Activated CD8-positive, alpha-beta memory T cell treated with anti-CD3 and anti-CD28 coated beads for 48 hours (primary cell): ENCODE results near the gene CORO1C.
"Not testable (repeated sequence)": the region's sequence is repeated elsewhere in the genome, so short reads cannot be mapped to it uniquely, and the experiment has no call there.

Experiments
- DNase-seq, 3 experiments: peaks; one replicate each; pipeline ENCODE4 v3.0.0-alpha.2; 2020; ENCODE audit warnings: low read depth in 2 of 3, low spot score in 2 of 3

CORO1C gene

DNA sequence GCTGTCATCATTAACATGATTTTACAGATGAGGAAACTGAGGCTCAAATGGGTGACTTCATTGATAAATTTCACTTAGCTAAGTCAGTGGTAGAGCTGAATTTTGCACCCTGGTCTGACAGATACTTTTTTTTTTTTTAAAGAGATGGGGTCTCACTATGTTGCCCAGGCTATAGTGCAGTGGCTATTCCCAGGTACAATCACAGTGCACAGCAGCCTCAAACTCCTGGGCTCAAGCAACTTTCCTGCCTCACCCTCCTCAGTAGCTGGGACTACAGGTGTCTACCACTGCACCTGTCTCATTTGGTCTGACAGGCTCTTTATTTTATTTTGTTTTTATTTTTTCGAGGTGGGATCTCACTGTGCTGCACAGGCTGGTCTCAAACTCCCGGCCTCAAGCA lies 24.2 kb upstream of the CORO1C start:
- no peak for DNase-seq

DNA sequence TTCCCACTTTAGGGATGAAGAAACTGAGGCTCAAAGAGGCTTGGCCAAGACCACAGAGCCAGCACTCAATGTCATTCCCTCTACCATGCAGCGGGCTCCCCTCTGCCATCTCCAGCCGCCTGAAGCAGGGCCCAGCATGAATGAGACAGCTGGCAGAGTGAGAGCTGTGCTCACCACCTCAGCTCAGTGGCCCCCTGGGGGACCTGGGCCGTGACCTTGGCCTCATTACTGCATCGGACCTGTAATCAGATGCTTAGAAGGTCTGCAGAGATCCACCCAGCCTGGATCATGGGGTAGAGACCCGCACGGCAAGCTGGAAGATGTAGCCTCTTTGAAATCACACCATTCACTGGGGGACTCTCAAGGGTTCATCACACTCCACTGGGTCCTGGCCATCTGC lies 22.7 kb upstream of the CORO1C start:
- DNase-seq: no peak

GRCh38 chr12:108752387-108752786 lies 21.1 kb upstream of the CORO1C start:
- no peak for DNase-seq

DNA sequence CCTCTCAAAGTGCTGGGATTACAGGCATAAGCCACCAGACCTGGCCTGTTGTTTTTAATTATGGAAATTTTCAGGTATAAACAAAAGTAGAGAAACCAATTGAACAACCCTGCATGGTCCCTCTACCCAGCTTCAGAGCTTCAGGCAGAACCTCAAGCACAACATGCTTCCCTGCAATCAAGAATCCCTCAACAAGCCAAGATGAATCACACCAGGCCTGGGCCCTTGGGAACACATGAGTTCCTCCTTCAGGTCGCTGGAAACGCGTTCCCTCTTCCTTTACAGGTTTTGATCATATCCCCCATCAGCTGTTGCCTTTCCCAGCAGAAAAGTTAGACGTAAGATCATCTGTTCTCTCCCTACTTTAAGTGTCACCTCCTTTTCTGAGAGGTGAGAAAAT lies 20.5 kb upstream of the CORO1C start:
- DNase-seq: no peak

DNA sequence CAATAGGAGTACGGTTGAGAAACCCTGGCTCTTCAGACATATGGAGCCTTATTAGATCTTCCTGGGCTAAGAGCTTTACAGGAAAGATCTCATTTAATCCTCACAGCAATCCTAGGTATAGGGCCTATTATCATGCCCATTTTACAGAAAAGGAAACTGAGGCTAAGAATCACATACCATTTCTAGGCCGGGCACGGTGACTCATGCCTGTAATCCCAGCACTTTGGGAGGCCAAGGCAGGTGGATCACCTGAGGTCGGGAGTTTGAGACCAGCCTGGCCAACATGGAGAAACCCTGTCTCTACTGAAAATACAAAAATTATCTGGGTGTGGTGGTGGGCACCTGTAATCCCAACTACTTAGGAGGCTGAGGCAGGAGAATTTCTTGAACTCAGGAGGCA lies 19.7 kb upstream of the CORO1C start:
- not testable (repeated sequence) for DNase-seq

GRCh38 chr12:108750526-108750925 lies 19.2 kb upstream of the CORO1C start:
- DNase-seq: no peak

DNA sequence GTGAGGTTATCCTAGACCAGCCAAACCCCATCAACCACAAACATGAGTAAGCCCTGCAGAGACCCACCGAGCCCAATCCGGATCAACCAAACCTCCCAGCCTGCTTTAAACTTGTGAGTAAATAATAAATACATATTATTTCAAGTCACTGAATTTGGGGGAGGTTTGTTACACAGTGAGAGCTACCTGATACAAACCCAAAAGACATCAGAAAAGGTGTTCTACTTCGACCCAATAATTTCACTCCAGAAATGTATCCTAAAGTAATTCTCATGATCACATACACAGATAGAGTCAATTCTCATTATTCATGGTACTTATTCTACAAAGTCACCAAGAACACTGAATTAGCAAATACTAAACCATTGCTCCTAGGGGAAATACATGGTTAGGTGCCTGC lies 16.2 kb upstream of the CORO1C start:
- DNase-seq: no peak

- DNase-seq: no peak
Measured at GRCh38 chr12:108745641-108746040, 14.3 kb upstream of the CORO1C start.

DNA sequence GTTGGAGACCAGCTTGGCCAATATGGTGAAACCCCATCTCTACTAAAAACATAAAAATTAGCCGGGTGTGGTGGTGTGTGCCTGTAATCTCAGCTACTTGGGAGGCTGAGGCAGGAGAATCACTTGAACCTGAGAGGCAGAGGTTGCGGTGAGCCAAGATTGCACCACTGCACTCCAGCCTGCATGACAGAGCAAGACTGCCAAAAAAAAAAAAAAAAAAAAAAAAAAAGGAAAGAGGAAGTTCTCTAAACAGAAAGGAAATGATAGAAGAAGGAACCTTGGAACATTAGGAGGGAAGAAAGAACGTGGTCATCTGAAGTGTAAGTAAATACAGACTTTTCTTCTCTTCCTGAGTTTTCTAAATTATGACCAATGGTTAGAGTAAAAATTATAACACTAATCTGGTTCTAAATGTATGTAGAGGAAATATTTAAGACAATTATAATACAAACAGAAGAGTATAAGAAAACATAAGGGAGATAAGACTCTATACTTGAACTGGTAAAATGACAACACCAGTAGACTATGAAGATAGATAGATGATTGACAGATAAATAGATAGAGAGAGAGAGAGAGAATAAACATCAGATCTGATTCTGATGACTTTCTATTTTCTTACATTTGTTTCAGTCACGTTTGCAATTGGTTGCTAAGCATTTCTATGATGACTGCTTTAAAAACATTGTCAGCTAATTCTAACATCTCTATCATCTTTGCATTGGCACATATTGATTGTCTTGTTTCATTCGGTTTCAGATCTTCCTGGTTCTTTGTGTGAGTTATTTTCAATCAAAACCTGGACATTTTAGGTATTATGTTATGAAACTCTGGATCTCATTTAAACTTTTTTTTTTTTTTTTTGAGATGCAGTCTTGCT lies 12.9 kb upstream of the CORO1C start:
- no peak for DNase-seq

DNA sequence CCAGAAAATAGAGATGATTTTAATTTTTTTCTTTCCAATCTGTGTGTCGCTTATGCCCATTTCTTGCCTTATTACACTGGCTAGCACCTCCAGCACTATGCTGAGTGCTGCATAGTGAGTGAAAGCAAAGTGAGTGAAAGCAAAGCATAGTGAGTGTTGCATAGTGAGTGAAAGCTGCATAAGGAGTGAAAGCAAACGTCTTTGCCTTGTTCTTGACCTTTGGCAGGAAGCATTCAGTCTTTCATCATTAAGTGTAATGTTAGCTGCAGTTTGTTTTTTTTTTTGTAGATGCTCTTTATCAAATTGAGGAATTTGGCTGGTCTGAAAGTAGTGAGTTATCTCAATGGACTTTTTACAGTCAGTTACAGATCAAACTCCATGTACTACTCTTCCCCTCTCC lies 6.9 kb upstream of the CORO1C start:
- no peak for DNase-seq

DNA sequence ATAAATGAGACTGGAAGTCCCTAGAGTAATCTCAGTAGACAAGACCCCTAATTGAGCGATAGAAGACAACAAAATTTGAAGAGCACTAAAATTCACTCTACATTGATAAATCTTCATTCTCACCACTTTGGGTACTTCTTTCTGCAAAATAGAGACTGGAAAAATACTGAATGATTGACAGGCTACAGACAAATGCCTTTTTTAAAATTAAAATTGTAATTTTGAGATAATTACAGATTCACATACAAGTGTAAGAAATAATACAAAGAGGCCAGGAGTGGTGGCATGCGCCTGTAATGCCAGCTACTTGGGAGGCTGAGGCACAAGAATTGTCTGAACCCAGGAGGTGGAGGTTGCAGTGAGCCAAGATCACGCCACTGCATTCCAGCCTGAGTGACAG lies 4.5 kb upstream of the CORO1C start:
- DNase-seq: no peak

- DNase-seq: no peak
Measured at GRCh38 chr12:108734200-108734906, 3.0 kb upstream of the CORO1C start.

DNA sequence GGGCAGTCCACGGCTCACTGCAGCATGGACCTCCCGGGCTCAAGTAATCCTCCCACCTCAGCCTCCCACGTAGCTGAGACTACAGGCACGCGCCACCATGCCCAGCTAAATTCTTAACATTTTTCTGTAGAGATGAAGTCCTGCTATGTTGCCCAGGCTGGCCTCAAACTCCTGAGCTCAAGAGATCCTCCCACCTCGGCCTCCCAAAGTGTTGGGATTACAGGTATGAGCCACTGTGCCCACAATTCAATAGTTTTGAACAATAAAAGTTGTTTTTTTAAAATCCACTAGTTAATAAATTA lies 1.9 kb upstream of the CORO1C start:
- not testable (repeated sequence) for DNase-seq

- no peak for DNase-seq
Measured at GRCh38 chr12:108732489-108733229, 1.3 kb upstream of the CORO1C start.

GRCh38 chr12:108731866-108732461 lies 646 bp upstream of the CORO1C start:
- peak; percentile 80 to 98 (median 95) for DNase-seq

GRCh38 chr12:108730365-108731104 lies 783 bp downstream of the CORO1C start:
- peak; percentile 20 to 34 (median 24) for DNase-seq

GRCh38 chr12:108729612-108730364 lies 1.5 kb downstream of the CORO1C start:
- DNase-seq: no peak

GRCh38 chr12:108728820-108729611 lies 2.3 kb downstream of the CORO1C start:
- no peak for DNase-seq
